Activated T-helper 1 cell treated with anti-CD3 and anti-CD28 coated beads, Interleukin-12 subunit alpha, Interleukin-12 subunit beta, Interleukin-2, Interleukin-4 antibody, amounts not matched to agents 30 ng/mL and 10 ng/mL and 1 ng/mL, durations not matched to agents 14 hours and 24 hours and 36 hours (primary cell): Measurements from ENCODE around the gene CDH2. TPM values are rescaled to one million over a fixed set of nuclear protein-coding genes. Genes with fewer than 3 reads are reported as not detected.

ENCODE experiments used
- DNase-seq: peaks from one replicate; pipeline ENCODE4 v3.0.0; 2021; ENCODE audit warnings: low spot score
- H3K27ac Mint-ChIP-seq: one replicate; pipeline ENCODE4 v1.8.0; 2021; ENCODE audit warnings: mild to moderate bottlenecking, mixed read lengths
- H3K27me3 Mint-ChIP-seq: one replicate; pipeline ENCODE4 v1.8.0; 2022; ENCODE audit warnings: mild to moderate bottlenecking, moderate library complexity, mixed read lengths; ENCODE audit not compliant: insufficient read depth
- H3K36me3 Mint-ChIP-seq: one replicate; pipeline ENCODE4 v1.8.0; 2021; ENCODE audit warnings: low read depth, mixed read lengths
- H3K4me1 Mint-ChIP-seq: one replicate; pipeline ENCODE4 v1.8.0; 2021; ENCODE audit warnings: low read depth, mixed read lengths
- H3K4me3 Mint-ChIP-seq: one replicate; pipeline ENCODE4 v1.8.0; 2021; ENCODE audit warnings: mild to moderate bottlenecking, moderate library complexity, mixed read lengths
- H3K9me3 Mint-ChIP-seq: one replicate; pipeline ENCODE4 v1.8.0; 2021; ENCODE audit warnings: mixed read lengths
- intact Hi-C: fragments of 100-400 bp; cut with micrococcal nuclease; formaldehyde crosslinking; loops from one replicate; pipeline ENCODE4 v1.15.1; 2024
- total RNA-seq: library from RNA; stranded (reverse); gene quantifications from 2 replicates; pipeline ENCODE4 v1.2.3, GENCODE V29; 2022

Gene CDH2
- total RNA-seq, 1 donor from 2014 or later: 0.16 TPM

GRCh38 chr18:28178720-28179119 lies 1.8 kb upstream of the CDH2 start:
- H3K9me3 Mint-ChIP-seq: no peaks in the 10 kb centered on the region
- no peak overlapping the region for H3K4me3 Mint-ChIP-seq
- no peak for DNase-seq
- intact Hi-C loops: loop anchor here (10.0 kb wide), 1 partner anchor 1634 kb away; the partner anchor contains the start of gene KCTD1
- H3K27me3 Mint-ChIP-seq: peaks cover 39% of the 10 kb centered on the region
- H3K27ac Mint-ChIP-seq: no peak overlapping the region
- no peaks in the 10 kb centered on the region for H3K36me3 Mint-ChIP-seq
- peaks cover 4% of the 10 kb centered on the region for H3K4me1 Mint-ChIP-seq

GRCh38 chr18:28177828-28178635 lies 1.1 kb upstream of the CDH2 start:
- intact Hi-C loops: loop anchor here (10.0 kb wide), 1 partner anchor 1633 kb away; the partner anchor contains the start of gene KCTD1
- H3K36me3 Mint-ChIP-seq: no peaks in the 10 kb centered on the region
- DNase-seq: no peak
- H3K27ac Mint-ChIP-seq: peak overlapping the region; percentile 65
- no peaks in the 10 kb centered on the region for H3K9me3 Mint-ChIP-seq
- H3K4me3 Mint-ChIP-seq: peak overlapping the region; percentile 53
- H3K27me3 Mint-ChIP-seq: peaks cover 39% of the 10 kb centered on the region
- H3K4me1 Mint-ChIP-seq: peaks cover 4% of the 10 kb centered on the region

- DNase-seq: no peak
- peaks cover 37% of the 10 kb centered on the region for H3K27me3 Mint-ChIP-seq
- no peak overlapping the region for H3K4me3 Mint-ChIP-seq
- intact Hi-C loops: loop anchor here (10.0 kb wide), 1 partner anchor 1632 kb away; the partner anchor contains the start of gene KCTD1
- H3K27ac Mint-ChIP-seq: no peak overlapping the region
- H3K36me3 Mint-ChIP-seq: no peaks in the 10 kb centered on the region
- H3K9me3 Mint-ChIP-seq: no peaks in the 10 kb centered on the region
- H3K4me1 Mint-ChIP-seq: peaks cover 4% of the 10 kb centered on the region
Measured at GRCh38 chr18:28176698-28176947, 307 bp downstream of the CDH2 start.

- Mint-ChIP-seq H3K4me1 (peaks cover 4% of the 10 kb centered on the region), H3K36me3 (no peaks in the 10 kb centered on the region), H3K27me3 (peaks cover 37% of the 10 kb centered on the region), H3K4me3 (peak overlapping the region; percentile 78), H3K9me3 (no peaks in the 10 kb centered on the region), H3K27ac (peak overlapping the region; percentile 83)
- no peak for DNase-seq
- intact Hi-C loops: loop anchor here (10.0 kb wide), 1 partner anchor 1631 kb away; the partner anchor contains the start of gene KCTD1
Measured at GRCh38 chr18:28175930-28176697, 816 bp downstream of the CDH2 start.

- H3K27me3 Mint-ChIP-seq: peaks cover 37% of the 10 kb centered on the region
- intact Hi-C loops: loop anchor here (10.0 kb wide), 1 partner anchor 1631 kb away; the partner anchor contains the start of gene KCTD1
- H3K36me3 Mint-ChIP-seq: no peaks in the 10 kb centered on the region
- H3K4me1 Mint-ChIP-seq: peaks cover 4% of the 10 kb centered on the region
- no peaks in the 10 kb centered on the region for H3K9me3 Mint-ChIP-seq
- no peak overlapping the region for H3K27ac Mint-ChIP-seq
- no peak overlapping the region for H3K4me3 Mint-ChIP-seq
- DNase-seq: no peak
Measured at GRCh38 chr18:28175150-28175929, 1.6 kb downstream of the CDH2 start.

- Mint-ChIP-seq H3K4me1 (peaks cover 4% of the 10 kb centered on the region), H3K9me3 (no peaks in the 10 kb centered on the region), H3K27ac (no peak overlapping the region), H3K36me3 (no peaks in the 10 kb centered on the region), H3K4me3 (no peak overlapping the region), H3K27me3 (peaks cover 30% of the 10 kb centered on the region)
- intact Hi-C loops: loop anchor here (10.0 kb wide), 1 partner anchor 1630 kb away; the partner anchor contains the start of gene KCTD1
- no peak for DNase-seq
Measured at GRCh38 chr18:28174181-28174905, 2.6 kb downstream of the CDH2 start.

GRCh38 chr18:28171837-28172236 lies 5.1 kb downstream of the CDH2 start:
- H3K27ac Mint-ChIP-seq: no peak overlapping the region
- no peak for DNase-seq
- H3K9me3 Mint-ChIP-seq: no peaks in the 10 kb centered on the region
- intact Hi-C loops: loop anchor here (10.0 kb wide), 1 partner anchor 1627 kb away; the partner anchor contains the start of gene KCTD1
- H3K27me3 Mint-ChIP-seq: peaks cover 18% of the 10 kb centered on the region
- peaks cover 4% of the 10 kb centered on the region for H3K4me1 Mint-ChIP-seq
- no peaks in the 10 kb centered on the region for H3K36me3 Mint-ChIP-seq
- no peak overlapping the region for H3K4me3 Mint-ChIP-seq

- DNase-seq: no peak
- Mint-ChIP-seq H3K36me3 (no peaks in the 10 kb centered on the region), H3K4me1 (no peaks in the 10 kb centered on the region), H3K27ac (no peak overlapping the region), H3K9me3 (no peaks in the 10 kb centered on the region), H3K27me3 (no peaks in the 10 kb centered on the region), H3K4me3 (no peak overlapping the region)
- intact Hi-C loops: no loop called here
Measured at GRCh38 chr18:28168725-28169124, 8.2 kb downstream of the CDH2 start.

- DNase-seq: no peak
- intact Hi-C loops: no loop called here
- Mint-ChIP-seq H3K27ac (no peak overlapping the region), H3K9me3 (no peaks in the 10 kb centered on the region), H3K27me3 (no peaks in the 10 kb centered on the region), H3K4me1 (no peaks in the 10 kb centered on the region), H3K4me3 (no peak overlapping the region), H3K36me3 (no peaks in the 10 kb centered on the region)
Measured at GRCh38 chr18:28167835-28168349, 9.0 kb downstream of the CDH2 start.

- no peak for DNase-seq
- Mint-ChIP-seq H3K4me1 (no peaks in the 10 kb centered on the region), H3K4me3 (no peak overlapping the region), H3K36me3 (no peaks in the 10 kb centered on the region), H3K27me3 (no peaks in the 10 kb centered on the region), H3K9me3 (no peaks in the 10 kb centered on the region), H3K27ac (no peak overlapping the region)
- intact Hi-C loops: no loop called here
Measured at GRCh38 chr18:28164771-28165483, 12.0 kb downstream of the CDH2 start.

GRCh38 chr18:28163201-28163775 lies 13.6 kb downstream of the CDH2 start:
- no peak for DNase-seq
- intact Hi-C loops: no loop called here
- Mint-ChIP-seq H3K36me3 (no peaks in the 10 kb centered on the region), H3K4me3 (no peak overlapping the region), H3K27ac (no peak overlapping the region), H3K9me3 (no peaks in the 10 kb centered on the region), H3K27me3 (no peaks in the 10 kb centered on the region), H3K4me1 (no peaks in the 10 kb centered on the region)
